GM23248 (cell line): ENCODE results near the gene KCTD1.

ENCODE experiments used
- EZH2 ChIP-seq: fragments of 200-600 bp; sonication (generic); IDR thresholded peaks from 2 replicates; pipeline ENCODE4 v1.6.1; 2018; ENCODE audit warnings: antibody characterized with exemption, mild to moderate bottlenecking; ENCODE audit not compliant: insufficient read depth, poor library complexity, severe bottlenecking
- EZH2phosphoT487 ChIP-seq: fragments of 200-600 bp; sonication (generic); IDR thresholded peaks from 2 replicates; pipeline ENCODE4 v1.6.1; 2018; ENCODE audit warnings: antibody characterized with exemption, moderate library complexity, mild to moderate bottlenecking, low read depth; ENCODE audit not compliant: insufficient read depth

- TF ChIP-seq EZH2phosphoT487: no peak
- TF ChIP-seq EZH2: no peak
These were observed 132.7 kb downstream of the KCTD1 start for GRCh38 chr18:26415631-26416030.
